ENCODE results near the gene TEDC1.

GRCh38 chr14:105527381-105527825 is 36.4 kb downstream of the TEDC1 start:
- no peak for TF ChIP-seq TAF1 (IDR thresholded peaks at IDR 0.05; ENCODE audit: borderline replicate concordance, insufficient read depth, low read length)
- TF ChIP-seq SIN3A (IDR thresholded peaks at IDR 0.05; ENCODE audit: borderline replicate concordance, insufficient read depth, low read length), result no peak
- no peak for TF ChIP-seq REST (IDR thresholded peaks at IDR 0.05; ENCODE audit: insufficient read depth in 1 of 2, low read depth in 2 of 2, low read length in 2 of 2)
